Measurements from ENCODE around the gene STAC2.

Gene STAC2

DNA sequence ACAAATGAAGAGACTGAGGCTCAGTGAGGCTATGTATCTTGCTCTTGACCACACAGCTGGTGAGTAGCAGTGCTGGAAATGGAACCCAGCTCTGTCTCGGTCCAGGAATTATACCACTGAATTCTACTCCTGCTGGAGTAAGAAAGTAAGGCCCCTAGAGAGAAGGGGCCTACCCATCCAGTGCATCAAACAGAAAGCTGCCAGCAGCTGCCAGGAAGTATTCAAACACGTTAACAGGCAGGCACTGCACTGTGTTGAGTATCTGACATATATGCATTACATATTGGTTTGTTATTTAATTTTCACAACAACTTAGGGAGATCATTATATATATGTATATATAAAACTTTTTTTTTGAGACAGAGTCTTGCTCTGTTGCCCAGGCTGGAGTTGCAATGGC, 63.8 kb downstream of the STAC2 start:
- no peak for DNase-seq (ENCODE audit: low read depth)

Measured in HS-5 (cell line).